Measurements from ENCODE around the gene RTN4IP1.

The RTN4IP1 gene

DNA sequence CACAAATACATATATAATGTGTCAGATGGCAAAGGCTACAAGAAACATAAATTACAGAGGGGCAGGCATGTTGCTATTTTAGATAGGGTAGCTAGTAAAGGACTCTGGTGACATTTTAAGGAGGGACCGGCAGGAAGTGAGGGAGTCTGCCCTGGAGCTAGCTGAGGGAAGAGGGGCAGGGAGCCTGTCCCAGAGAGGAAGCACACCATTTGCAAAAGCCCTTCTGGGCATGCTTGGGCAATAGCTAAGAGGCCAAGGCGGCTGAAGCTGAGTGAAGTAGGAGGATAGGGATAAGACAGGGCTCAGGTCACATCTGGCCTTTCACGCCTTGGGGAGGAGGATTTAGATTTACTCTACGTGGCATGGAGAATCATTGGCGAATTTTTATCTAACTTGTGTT, 96.2 kb downstream of the RTN4IP1 start:
- Histone ChIP-seq H3K36me3 (peaks cover 0 to 6% (median 0%) of the 10 kb centered on the region in 11 experiments; a peak in 2 of 22 replicates), H4K20me1 (no peaks in the 10 kb centered on the region), H3K27ac (no peak overlapping the region), H3K4me2 (peak overlapping the region in 3 of 11 experiments; percentile 16 to 44 (median 34); a peak in 6 of 22 replicates), H3K4me1 (peaks cover 0 to 41% (median 9%) of the 10 kb centered on the region in 10 experiments; a peak in 14 of 20 replicates), H3K9ac (no peak overlapping the region), H3K9me3 (replicated peaks in 1 of 11) (peaks cover 0 to 12% (median 5%) of the 10 kb centered on the region in 11 experiments; a peak in 9 of 22 replicates), H3K27me3 (no peaks in the 10 kb centered on the region), H3K4me3 (no peak overlapping the region)
- no peak for TF ChIP-seq Cebpa-rat (IDR thresholded peaks at IDR 0.05)

DNA sequence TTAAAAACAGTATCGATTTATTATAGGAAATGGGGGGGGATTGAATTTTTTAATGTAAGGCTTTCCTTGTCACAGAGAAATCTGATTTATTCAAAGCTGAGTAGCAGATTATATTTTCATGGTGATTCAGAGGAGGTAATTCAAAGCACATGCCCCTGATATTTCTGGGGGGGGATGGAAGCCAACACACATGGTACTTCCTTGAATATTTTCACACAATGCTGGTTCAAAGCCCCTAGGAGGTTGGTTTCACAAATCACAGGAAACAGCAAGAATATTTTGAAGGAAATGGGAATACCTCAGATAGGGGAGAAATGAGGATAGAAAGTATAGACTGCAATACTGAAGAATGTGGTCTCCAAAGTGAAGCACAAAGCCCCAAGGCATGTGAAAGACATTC, 98.8 kb downstream of the RTN4IP1 start:
- Histone ChIP-seq H3K4me3 (no peak overlapping the region), H3K36me3 (peaks cover 0 to 6% (median 0%) of the 10 kb centered on the region in 11 experiments; a peak in 1 of 22 replicates), H4K20me1 (no peaks in the 10 kb centered on the region), H3K4me2 (no peak overlapping the region), H3K4me1 (peaks cover 9 to 53% (median 16%) of the 10 kb centered on the region in 10 experiments), H3K9me3 (replicated peaks in 1 of 11) (no peaks in the 10 kb centered on the region), H3K9ac (no peak overlapping the region), H3K27ac (no peak overlapping the region), H3K27me3 (no peaks in the 10 kb centered on the region)
- no peak for TF ChIP-seq Cebpa-rat (IDR thresholded peaks at IDR 0.05)

DNA sequence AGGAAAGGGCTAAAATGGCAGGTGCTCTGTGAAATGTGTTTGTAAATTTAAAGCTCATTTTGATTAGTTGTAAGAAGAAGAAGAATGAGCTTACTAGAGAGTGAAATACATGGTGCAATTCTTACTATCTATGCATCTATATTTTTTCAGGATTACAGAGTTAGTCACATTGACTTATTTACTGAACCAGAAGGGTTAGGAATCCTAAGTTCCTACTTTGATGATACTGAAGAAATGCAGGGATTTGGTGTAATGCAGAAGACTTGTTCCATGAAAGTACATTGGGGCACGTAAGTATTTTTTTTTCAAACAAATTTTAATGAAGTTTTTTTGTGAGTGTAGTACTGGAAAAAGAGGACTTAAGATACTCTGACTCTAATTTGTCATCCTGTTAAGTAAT, 99.3 kb downstream of the RTN4IP1 start:
- Histone ChIP-seq H3K4me2 (no peak overlapping the region), H3K4me1 (peaks cover 14 to 57% (median 20%) of the 10 kb centered on the region in 10 experiments), H3K27me3 (no peaks in the 10 kb centered on the region), H3K9ac (no peak overlapping the region), H3K27ac (no peak overlapping the region), H3K36me3 (peaks cover 0 to 6% (median 0%) of the 10 kb centered on the region in 11 experiments; a peak in 1 of 22 replicates), H3K4me3 (no peak overlapping the region), H4K20me1 (no peaks in the 10 kb centered on the region), H3K9me3 (replicated peaks in 1 of 11) (no peaks in the 10 kb centered on the region)
- no peak for TF ChIP-seq Cebpa-rat (IDR thresholded peaks at IDR 0.05)

DNA sequence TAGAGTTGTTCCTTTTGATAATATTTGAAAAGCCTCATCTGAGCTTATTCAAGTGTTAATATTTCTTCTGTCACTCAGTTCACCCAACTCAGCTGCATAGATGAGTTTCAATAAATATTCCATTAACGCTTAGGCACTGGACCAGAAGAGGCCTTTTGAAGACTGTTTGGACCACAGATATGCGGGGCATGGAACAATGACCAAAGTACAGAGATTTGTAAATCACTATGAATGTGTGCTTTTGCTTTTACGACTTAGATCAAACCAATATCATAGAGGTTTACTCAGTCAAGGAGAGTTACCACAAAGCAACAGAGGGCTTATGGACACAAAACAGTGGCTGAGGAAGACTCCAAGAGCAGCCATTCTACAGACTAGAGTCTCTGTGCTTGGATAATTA, 99.9 kb downstream of the RTN4IP1 start:
- Histone ChIP-seq H3K36me3 (peaks cover 0 to 6% (median 0%) of the 10 kb centered on the region in 11 experiments; a peak in 1 of 22 replicates), H3K9me3 (replicated peaks in 1 of 11) (no peaks in the 10 kb centered on the region), H4K20me1 (no peaks in the 10 kb centered on the region), H3K4me2 (no peak overlapping the region), H3K9ac (no peak overlapping the region), H3K27ac (no peak overlapping the region), H3K4me1 (peaks cover 18 to 58% (median 25%) of the 10 kb centered on the region in 10 experiments), H3K27me3 (no peaks in the 10 kb centered on the region), H3K4me3 (no peak overlapping the region)
- no peak for TF ChIP-seq Cebpa-rat (IDR thresholded peaks at IDR 0.05)

DNA sequence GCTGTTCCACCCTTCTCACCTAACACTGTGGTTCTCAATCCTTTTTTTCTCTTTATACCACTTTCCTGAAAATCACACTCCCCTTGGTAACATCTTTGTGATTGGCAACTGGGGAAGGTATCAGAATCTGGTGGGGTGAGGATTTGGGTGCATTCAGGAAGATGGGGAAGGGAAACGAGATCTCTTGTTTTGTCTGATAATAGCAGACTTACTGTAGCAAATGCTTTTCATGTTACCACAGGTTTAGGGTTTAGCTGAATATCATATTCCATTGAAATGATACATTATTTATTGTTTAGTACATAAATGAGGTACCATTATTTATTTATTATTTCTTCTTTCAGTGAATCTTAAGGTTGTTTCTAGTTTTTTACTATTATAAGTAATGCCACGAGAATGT, 100.8 kb downstream of the RTN4IP1 start:
- Histone ChIP-seq H3K9me3 (replicated peaks in 1 of 11) (no peaks in the 10 kb centered on the region), H3K4me1 (peaks cover 23 to 62% (median 33%) of the 10 kb centered on the region in 10 experiments), H3K4me2 (peak overlapping the region in 3 of 11 experiments; percentile 2 to 38 (median 25); a peak in 4 of 22 replicates), H3K27me3 (no peaks in the 10 kb centered on the region), H3K9ac (no peak overlapping the region), H3K4me3 (no peak overlapping the region), H4K20me1 (no peaks in the 10 kb centered on the region), H3K27ac (no peak overlapping the region), H3K36me3 (peaks cover 0 to 6% (median 0%) of the 10 kb centered on the region in 11 experiments; a peak in 1 of 22 replicates)
- no peak for TF ChIP-seq Cebpa-rat (IDR thresholded peaks at IDR 0.05)

DNA sequence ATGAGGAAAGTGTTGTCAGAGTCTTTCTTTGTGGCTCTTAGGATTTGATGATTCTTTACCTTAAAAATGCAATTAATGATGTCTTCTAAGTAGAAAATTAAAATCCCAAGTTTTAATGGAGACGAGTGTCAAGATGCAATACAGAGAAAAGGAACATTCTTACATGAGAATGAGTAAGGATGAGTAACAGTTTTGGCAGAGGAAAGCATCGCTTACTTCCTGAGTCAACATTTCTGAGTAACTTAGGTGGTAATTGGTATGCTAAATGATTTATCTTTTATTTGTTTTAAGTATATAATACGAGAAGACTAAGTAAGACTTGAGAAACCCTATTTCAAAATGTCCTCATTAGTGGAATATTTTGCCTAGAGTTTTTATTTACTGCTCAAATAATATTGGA, 101.3 kb downstream of the RTN4IP1 start:
- Histone ChIP-seq H3K27me3 (no peaks in the 10 kb centered on the region), H3K9ac (no peak overlapping the region), H3K4me2 (peak overlapping the region in 3 of 11 experiments; percentile 2 to 38 (median 25); a peak in 4 of 22 replicates), H4K20me1 (no peaks in the 10 kb centered on the region), H3K4me1 (peaks cover 23 to 60% (median 33%) of the 10 kb centered on the region in 10 experiments), H3K36me3 (peaks cover 0 to 6% (median 0%) of the 10 kb centered on the region in 11 experiments; a peak in 1 of 22 replicates), H3K27ac (no peak overlapping the region), H3K9me3 (replicated peaks in 1 of 11) (no peaks in the 10 kb centered on the region), H3K4me3 (no peak overlapping the region)
- TF ChIP-seq Cebpa-rat (IDR thresholded peaks at IDR 0.05): no peak

DNA sequence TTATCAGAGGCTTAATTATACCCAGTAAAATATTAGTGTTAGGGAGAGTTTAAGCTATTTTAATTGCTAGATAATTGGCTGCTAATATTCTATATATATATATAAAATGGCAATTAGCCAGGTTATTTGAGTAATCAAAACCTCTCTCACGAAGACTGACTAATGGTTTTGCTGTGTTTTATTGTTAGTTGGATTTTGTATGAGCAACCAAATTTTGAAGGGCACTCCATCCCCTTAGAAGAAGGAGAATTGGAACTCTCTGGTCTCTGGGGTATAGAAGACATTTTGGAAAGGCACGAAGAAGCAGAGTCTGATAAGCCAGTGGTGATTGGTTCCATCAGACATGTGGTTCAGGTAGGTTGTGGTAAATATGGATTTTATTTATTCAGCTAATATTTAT, 102.2 kb downstream of the RTN4IP1 start:
- H4K20me1 ChIP-seq: no peaks in the 10 kb centered on the region
- H3K36me3 ChIP-seq: peaks cover 0 to 6% (median 0%) of the 10 kb centered on the region in 11 experiments; a peak in 1 of 22 replicates
- no peak overlapping the region; a peak in 1 of 22 replicates for H3K4me2 ChIP-seq
- no peak overlapping the region for H3K4me3 ChIP-seq
- TF ChIP-seq Cebpa-rat (IDR thresholded peaks at IDR 0.05): no peak
- no peak overlapping the region for H3K27ac ChIP-seq
- H3K9me3 ChIP-seq (replicated peaks in 1 of 11): no peaks in the 10 kb centered on the region
- H3K9ac ChIP-seq: no peak overlapping the region
- H3K27me3 ChIP-seq: no peaks in the 10 kb centered on the region; a peak in 1 of 22 replicates
- peaks cover 23 to 67% (median 34%) of the 10 kb centered on the region in 10 experiments for H3K4me1 ChIP-seq

DNA sequence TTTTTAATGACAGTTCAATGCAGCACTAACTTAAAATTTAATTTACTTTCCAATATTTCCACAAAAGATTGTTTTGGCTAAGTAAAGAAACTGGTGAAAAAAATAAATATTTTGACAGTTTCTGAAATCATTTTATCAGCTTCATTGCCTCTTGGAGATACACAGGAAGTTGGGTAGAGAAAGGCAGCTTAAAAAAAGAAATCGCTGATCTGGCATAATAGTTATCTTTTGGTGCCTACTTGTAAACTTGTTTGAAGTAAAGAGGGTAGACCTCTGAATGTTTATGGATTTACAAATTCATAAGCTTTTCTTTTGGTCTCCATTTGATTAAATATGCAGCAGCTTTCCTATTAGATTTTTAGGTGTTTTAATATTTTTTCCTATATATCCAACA, 103.4 kb downstream of the RTN4IP1 start:
- Histone ChIP-seq H3K27ac (no peak overlapping the region), H3K9me3 (replicated peaks in 1 of 11) (no peaks in the 10 kb centered on the region), H4K20me1 (no peaks in the 10 kb centered on the region), H3K4me1 (peaks cover 32 to 80% (median 45%) of the 10 kb centered on the region in 10 experiments), H3K27me3 (no peaks in the 10 kb centered on the region; a peak in 1 of 22 replicates), H3K36me3 (peaks cover 0 to 6% (median 0%) of the 10 kb centered on the region in 11 experiments; a peak in 1 of 22 replicates), H3K9ac (no peak overlapping the region), H3K4me2 (peak overlapping the region; percentile 54 to 92 (median 69); a peak in 18 of 22 replicates), H3K4me3 (no peak overlapping the region)
- TF ChIP-seq Cebpa-rat (IDR thresholded peaks at IDR 0.05): no peak

DNA sequence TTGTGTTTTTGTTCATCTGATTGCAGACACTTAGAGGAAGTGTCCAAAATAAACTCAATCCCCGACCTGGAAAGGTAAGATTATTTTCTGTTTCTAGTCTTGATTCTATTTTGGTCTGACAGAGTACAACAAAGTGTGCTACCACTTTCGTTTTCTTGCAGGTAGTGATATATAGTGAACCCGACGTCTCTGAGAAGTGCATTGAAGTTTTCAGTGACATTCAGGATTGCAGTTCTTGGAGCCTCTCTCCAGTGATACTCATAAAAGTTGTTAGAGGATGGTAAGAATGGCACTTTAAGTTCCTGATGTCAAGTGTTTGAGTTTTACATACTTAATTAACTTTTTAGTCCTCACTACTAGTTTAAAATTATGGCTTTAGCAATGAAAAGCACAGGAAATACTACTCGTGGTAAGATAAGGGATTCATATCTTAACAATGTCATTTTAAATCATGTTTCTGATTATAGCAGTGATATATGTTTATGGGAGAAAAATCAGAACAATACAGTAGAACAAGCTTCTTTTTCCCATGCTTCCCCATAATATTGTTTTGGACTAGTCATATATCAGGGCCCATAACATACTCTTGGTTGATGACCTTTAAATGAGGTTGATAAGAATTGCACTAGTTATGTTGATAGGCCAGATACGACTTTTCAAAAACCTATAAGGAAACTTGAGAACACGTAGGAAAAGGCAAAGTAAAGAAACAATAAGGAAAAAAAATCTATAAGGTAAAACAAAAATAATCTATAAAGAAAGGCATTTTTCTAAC, 104.0 kb downstream of the RTN4IP1 start:
- TF ChIP-seq Cebpa-rat (IDR thresholded peaks at IDR 0.05): no peak
- Histone ChIP-seq H3K9ac (peak overlapping the region in 5 of 11 experiments; percentile 3 to 37 (median 8); a peak in 5 of 22 replicates), H3K9me3 (replicated peaks in 1 of 11) (no peaks in the 10 kb centered on the region), H3K27ac (no peak overlapping the region; a peak in 1 of 22 replicates), H4K20me1 (no peaks in the 10 kb centered on the region), H3K4me1 (peaks cover 38 to 83% (median 50%) of the 10 kb centered on the region in 10 experiments), H3K4me2 (peak overlapping the region; percentile 54 to 92 (median 69)), H3K27me3 (no peaks in the 10 kb centered on the region; a peak in 1 of 22 replicates), H3K36me3 (peaks cover 0 to 6% (median 0%) of the 10 kb centered on the region in 11 experiments; a peak in 1 of 22 replicates), H3K4me3 (0 out of 20 replicates have a peak overlapping the region, but pooled peaks of 2 of the 10 experiments have one; percentile 1 to 5)

Measured in BLaER1 treated with 17β-estradiol and CSF1 and Interleukin-3, amounts not matched to agents 10 nM and 100 nM (cell line).